HG03135 (cell line): ENCODE results near the gene HRG.
"Not testable (repeated sequence)": the region's sequence is repeated elsewhere in the genome, so short reads cannot be mapped to it uniquely, and the experiment has no call there.

Experiments used
- ATAC-seq: cut with Tn5 transposase; IDR thresholded peaks from one replicate; pipeline ENCODE4 v1.9.1; 2021; ENCODE audit warnings: mild to moderate bottlenecking, moderate library complexity; ENCODE audit not compliant: unreplicated experiment

HRG gene

GRCh38 chr3:186678604-186679003 is 12.8 kb downstream of the HRG start:
- ATAC-seq = no peak

GRCh38 chr3:186679151-186679550 is 13.3 kb downstream of the HRG start:
- no peak for ATAC-seq

- ATAC-seq = no peak
These were observed 15.1 kb downstream of the HRG start for GRCh38 chr3:186680869-186681268.

- ATAC-seq = no peak
These were observed 17.0 kb downstream of the HRG start for GRCh38 chr3:186682812-186683211.

GRCh38 chr3:186683979-186684378 is 18.2 kb downstream of the HRG start:
- ATAC-seq = no peak

GRCh38 chr3:186686475-186686874 is 20.7 kb downstream of the HRG start:
- not testable (repeated sequence) for ATAC-seq

GRCh38 chr3:186687120-186687651 is 21.4 kb downstream of the HRG start:
- ATAC-seq = no peak

GRCh38 chr3:186690304-186690703 is 24.5 kb downstream of the HRG start:
- ATAC-seq = not testable (repeated sequence)

GRCh38 chr3:186691676-186692075 is 25.9 kb downstream of the HRG start:
- no peak for ATAC-seq

GRCh38 chr3:186693843-186694242 is 28.0 kb downstream of the HRG start:
- ATAC-seq = no peak

GRCh38 chr3:186694288-186695032 is 28.6 kb downstream of the HRG start:
- ATAC-seq = no peak

- no peak for ATAC-seq
These were observed 30.7 kb downstream of the HRG start for GRCh38 chr3:186696522-186696921.

- ATAC-seq = no peak
These were observed 31.7 kb downstream of the HRG start for GRCh38 chr3:186697510-186697909.

GRCh38 chr3:186700267-186700666 is 34.5 kb downstream of the HRG start:
- no peak for ATAC-seq

- not testable (repeated sequence) for ATAC-seq
These were observed 36.6 kb downstream of the HRG start for GRCh38 chr3:186702451-186702850.

- ATAC-seq = no peak
These were observed 40.3 kb downstream of the HRG start for GRCh38 chr3:186705882-186706780.

GRCh38 chr3:186708983-186709679 is 43.3 kb downstream of the HRG start:
- ATAC-seq = no peak

GRCh38 chr3:186710694-186711093 is 44.9 kb downstream of the HRG start:
- ATAC-seq = not testable (repeated sequence)

- ATAC-seq = no peak
These were observed 47.7 kb downstream of the HRG start for GRCh38 chr3:186713499-186713898.

GRCh38 chr3:186717039-186717457 is 51.2 kb downstream of the HRG start, which contains the start of gene KNG1:
KNG1 (plus strand) TSS chr3:186717359; CDS start chr3:186717543, 184 bp downstream.
- ATAC-seq = no peak
